WTC11 (cell line): Measurements from ENCODE around the gene GALNT2. TPM values are rescaled to one million over a fixed set of nuclear protein-coding genes. Genes with fewer than 3 reads are reported as not detected.
A peak's percentile ranks its signal among the peaks of the same experiment; 100 is the strongest.

Experiments
- ATAC-seq: fragments of 200-7000 bp; cut with Tn5 transposase; 2 replicates; pipeline ENCODE4 v1.10.0; 2021; ENCODE audit warnings: mild to moderate bottlenecking, moderate library complexity
- CTCF ChIA-PET: fragments of 300-600 bp; sonication (Branson Sonifier 250); formaldehyde crosslinking; loops from one replicate; lab custom pipeline; 2021; ENCODE audit warnings: antibody characterized with exemption; lab: Charles Lee
- POLR2A ChIA-PET: fragments of 350-600 bp; sonication (Branson Sonifier 250); formaldehyde crosslinking; loops from one replicate; lab custom pipeline; 2021; ENCODE audit warnings: antibody characterized with exemption; lab: Charles Lee
- DNase-seq: peaks from one replicate; pipeline ENCODE4 v3.0.0; 2021; ENCODE audit warnings: low spot score
- H3K27ac Mint-ChIP-seq: 2 replicates; pipeline ENCODE4 v1.8.0; 2021; ENCODE audit warnings: mixed read lengths
- H3K27me3 Mint-ChIP-seq: 2 replicates; pipeline ENCODE4 v1.8.0; 2021; ENCODE audit warnings: low read depth, mild to moderate bottlenecking, moderate library complexity, mixed read lengths
- H3K36me3 Mint-ChIP-seq: 2 replicates; pipeline ENCODE4 v1.8.0; 2021; ENCODE audit warnings: mixed read lengths
- H3K4me1 Mint-ChIP-seq: 2 replicates; pipeline ENCODE4 v1.8.0; 2022; ENCODE audit warnings: mixed read lengths
- H3K4me3 Mint-ChIP-seq: 2 replicates; pipeline ENCODE4 v1.8.0; 2021; ENCODE audit warnings: mild to moderate bottlenecking, moderate library complexity, mixed read lengths
- H3K9me3 Mint-ChIP-seq: 2 replicates; pipeline ENCODE4 v1.8.0; 2021; ENCODE audit warnings: mixed read lengths
- ARID4B ChIP-seq: sonication (generic); formaldehyde crosslinking; IDR thresholded peaks from 2 replicates; pipeline ENCODE4 v1.8.0; 2023; ENCODE audit warnings: missing genetic modification reagents, mild to moderate bottlenecking, borderline replicate concordance
- CREM ChIP-seq: sonication (generic); formaldehyde crosslinking; IDR thresholded peaks from 2 replicates; pipeline ENCODE4 v1.8.1; 2022; ENCODE audit warnings: mild to moderate bottlenecking, missing genetic modification reagents, moderate library complexity
- ELF4 ChIP-seq: sonication (generic); formaldehyde crosslinking; IDR thresholded peaks from 2 replicates; pipeline ENCODE4 v1.8.1; 2022; ENCODE audit warnings: low read depth, mild to moderate bottlenecking, moderate library complexity, missing genetic modification reagents
- GTF2I ChIP-seq: fragments of 250-450 bp; sonication (Bioruptor Pico); conservative IDR thresholded peaks from 2 replicates; pipeline ENCODE4 v1.4.0; 2021; ENCODE audit warnings: mild to moderate bottlenecking
- HMGXB4 ChIP-seq: sonication (generic); formaldehyde crosslinking; IDR thresholded peaks from 2 replicates; pipeline ENCODE4 v1.8.1; 2023; ENCODE audit warnings: mild to moderate bottlenecking, moderate library complexity, missing genetic modification reagents
- IRF1 ChIP-seq: sonication (generic); formaldehyde crosslinking; IDR thresholded peaks from 2 replicates; pipeline ENCODE4 v1.8.0; 2023; ENCODE audit warnings: missing genetic modification reagents
- IRF2 ChIP-seq: sonication (generic); formaldehyde crosslinking; IDR thresholded peaks from 2 replicates; pipeline ENCODE4 v1.8.0; 2022; ENCODE audit warnings: low read depth, missing genetic modification reagents, borderline replicate concordance
- KAT7 ChIP-seq: sonication (generic); formaldehyde crosslinking; IDR thresholded peaks from 2 replicates; pipeline ENCODE4 v1.8.1; 2023; ENCODE audit warnings: missing genetic modification reagents, mild to moderate bottlenecking, borderline replicate concordance
- MYBL2 ChIP-seq: sonication (generic); formaldehyde crosslinking; IDR thresholded peaks from 2 replicates; pipeline ENCODE4 v1.8.1; 2023; ENCODE audit warnings: mild to moderate bottlenecking, moderate library complexity, missing genetic modification reagents
- NFATC4 ChIP-seq: fragments of 250-450 bp; sonication (Bioruptor Pico); IDR thresholded peaks from 2 replicates; pipeline ENCODE4 v1.9.0; 2021; ENCODE audit warnings: mild to moderate bottlenecking
- TCF7 ChIP-seq: sonication (generic); formaldehyde crosslinking; IDR thresholded peaks from 2 replicates; pipeline ENCODE4 v1.8.0; 2022; ENCODE audit warnings: mild to moderate bottlenecking, low read depth, missing genetic modification reagents, moderate library complexity
- TP53 ChIP-seq: sonication (generic); formaldehyde crosslinking; IDR thresholded peaks from 2 replicates; pipeline ENCODE4 v1.8.1; 2023; ENCODE audit warnings: mild to moderate bottlenecking, missing genetic modification reagents
- ZBTB21 ChIP-seq: sonication (generic); formaldehyde crosslinking; IDR thresholded peaks from 2 replicates; pipeline ENCODE4 v1.8.1; 2023; ENCODE audit warnings: mild to moderate bottlenecking, missing genetic modification reagents, borderline replicate concordance
- total RNA-seq: library from RNA; stranded (reverse); gene quantifications from 3 replicates; pipeline ENCODE4 v1.2.3, GENCODE V29; 2021
- TF ChIP-seq, protein P1 (sequence below): sonication (generic); formaldehyde crosslinking; IDR thresholded peaks from 2 replicates; pipeline ENCODE4 v1.8.0; 2022; ENCODE audit warnings: mild to moderate bottlenecking, missing genetic modification reagents
- TF ChIP-seq, protein P2 (sequence below): sonication (generic); formaldehyde crosslinking; IDR thresholded peaks from 2 replicates; pipeline ENCODE4 v1.8.1; 2022; ENCODE audit warnings: mild to moderate bottlenecking, moderate library complexity, missing genetic modification reagents
- TF ChIP-seq, protein P3 (sequence below): fragments of 200-600 bp; IDR thresholded peaks from 2 replicates; pipeline ENCODE4 v1.8.0; 2022; ENCODE audit warnings: antibody characterized with exemption
- TF ChIP-seq, protein P4 (sequence below): sonication (generic); formaldehyde crosslinking; conservative IDR thresholded peaks from 2 replicates; pipeline ENCODE4 v1.8.1; 2023; ENCODE audit warnings: mild to moderate bottlenecking, low read depth, missing genetic modification reagents, moderate library complexity

Gene GALNT2
- total RNA-seq, 1 experiment from 2014 or later = 74.8 TPM

GRCh38 chr1:230123280-230124185 lies 56.5 kb downstream of the GALNT2 start (continued):
- TF ChIP-seq, protein P1, sequence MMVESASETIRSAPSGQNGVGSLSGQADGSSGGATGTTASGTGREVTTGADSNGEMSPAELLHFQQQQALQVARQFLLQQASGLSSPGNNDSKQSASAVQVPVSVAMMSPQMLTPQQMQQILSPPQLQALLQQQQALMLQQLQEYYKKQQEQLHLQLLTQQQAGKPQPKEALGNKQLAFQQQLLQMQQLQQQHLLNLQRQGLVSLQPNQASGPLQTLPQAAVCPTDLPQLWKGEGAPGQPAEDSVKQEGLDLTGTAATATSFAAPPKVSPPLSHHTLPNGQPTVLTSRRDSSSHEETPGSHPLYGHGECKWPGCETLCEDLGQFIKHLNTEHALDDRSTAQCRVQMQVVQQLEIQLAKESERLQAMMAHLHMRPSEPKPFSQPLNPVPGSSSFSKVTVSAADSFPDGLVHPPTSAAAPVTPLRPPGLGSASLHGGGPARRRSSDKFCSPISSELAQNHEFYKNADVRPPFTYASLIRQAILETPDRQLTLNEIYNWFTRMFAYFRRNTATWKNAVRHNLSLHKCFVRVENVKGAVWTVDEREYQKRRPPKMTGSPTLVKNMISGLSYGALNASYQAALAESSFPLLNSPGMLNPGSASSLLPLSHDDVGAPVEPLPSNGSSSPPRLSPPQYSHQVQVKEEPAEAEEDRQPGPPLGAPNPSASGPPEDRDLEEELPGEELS (CRISPR knock-in tag) = no peak

DNA sequence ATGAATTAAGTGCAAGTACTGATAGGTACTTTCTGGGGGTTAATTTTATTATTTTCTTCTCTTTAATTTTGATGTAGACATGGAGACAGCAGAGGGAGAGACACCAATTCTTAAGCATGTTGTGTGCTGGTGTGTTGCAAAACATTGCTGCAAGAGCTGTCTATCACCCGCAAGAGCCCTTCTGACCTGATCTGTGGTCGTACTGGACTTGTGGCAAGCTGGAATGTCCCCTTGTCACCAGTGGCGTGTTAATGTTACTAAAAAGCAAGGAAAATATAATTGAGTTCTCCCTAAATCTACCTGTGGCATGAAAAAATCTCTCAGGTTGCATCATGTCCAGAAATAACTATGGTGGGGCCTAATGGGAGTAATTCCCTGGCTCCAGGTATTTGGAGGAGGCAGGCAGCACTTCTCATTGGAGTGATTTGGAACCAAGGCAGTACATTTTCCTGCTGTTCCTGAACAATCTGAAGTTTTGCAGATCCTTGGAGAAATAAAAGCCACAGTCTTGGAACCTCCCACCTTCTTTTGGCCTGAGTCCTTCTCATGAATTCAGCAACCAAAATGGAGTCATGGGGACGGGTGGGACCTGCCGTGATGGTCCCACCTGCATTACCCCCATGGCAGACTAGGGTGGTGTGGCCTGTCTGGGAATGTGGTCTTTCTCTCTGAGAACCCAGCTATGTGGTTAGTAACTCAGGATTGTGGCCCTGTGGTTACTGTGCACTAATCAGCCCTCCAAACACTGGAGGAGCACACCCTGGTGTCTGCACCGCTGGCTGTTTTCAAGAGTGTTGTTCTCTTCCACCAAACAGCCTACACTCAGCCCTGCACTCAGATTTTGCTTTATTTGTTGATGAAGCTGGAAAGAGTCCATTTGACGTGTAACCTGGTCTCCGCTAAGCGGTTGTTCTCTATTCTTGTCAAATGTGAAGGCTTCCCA lies 57.4 kb downstream of the GALNT2 start:
- ChIA-PET POLR2A (no interaction called here), CTCF (interaction anchor here (0.7 kb wide), 1 partner anchor 13 kb away, joined by 3 read pairs; no protein-coding TSS in a partner anchor)
- no peak for ATAC-seq
- DNase-seq = no peak
- H3K27me3 Mint-ChIP-seq = no peaks in the 10 kb centered on the region
- H3K36me3 Mint-ChIP-seq = no peaks in the 10 kb centered on the region
- peaks cover 61% of the 10 kb centered on the region for H3K4me1 Mint-ChIP-seq
- TF ChIP-seq GTF2I (no peak), IRF1 (no peak), IRF2 (CRISPR knock-in tag) (no peak), ARID4B (no peak), ELF4 (CRISPR knock-in tag) (no peak), HMGXB4 (CRISPR knock-in tag) (no peak), TCF7 (CRISPR knock-in tag) (no peak), TP53 (CRISPR knock-in tag) (no peak), NFATC4 (CRISPR knock-in tag) (no peak), MYBL2 (no peak), KAT7 (CRISPR knock-in tag) (no peak), CREM (CRISPR knock-in tag) (no peak), ZBTB21 (CRISPR knock-in tag) (no peak)
- TF ChIP-seq, protein P2, sequence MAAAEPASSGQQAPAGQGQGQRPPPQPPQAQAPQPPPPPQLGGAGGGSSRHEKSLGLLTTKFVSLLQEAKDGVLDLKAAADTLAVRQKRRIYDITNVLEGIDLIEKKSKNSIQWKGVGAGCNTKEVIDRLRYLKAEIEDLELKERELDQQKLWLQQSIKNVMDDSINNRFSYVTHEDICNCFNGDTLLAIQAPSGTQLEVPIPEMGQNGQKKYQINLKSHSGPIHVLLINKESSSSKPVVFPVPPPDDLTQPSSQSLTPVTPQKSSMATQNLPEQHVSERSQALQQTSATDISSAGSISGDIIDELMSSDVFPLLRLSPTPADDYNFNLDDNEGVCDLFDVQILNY (CRISPR knock-in tag) = no peak
- TF ChIP-seq, protein P3, sequence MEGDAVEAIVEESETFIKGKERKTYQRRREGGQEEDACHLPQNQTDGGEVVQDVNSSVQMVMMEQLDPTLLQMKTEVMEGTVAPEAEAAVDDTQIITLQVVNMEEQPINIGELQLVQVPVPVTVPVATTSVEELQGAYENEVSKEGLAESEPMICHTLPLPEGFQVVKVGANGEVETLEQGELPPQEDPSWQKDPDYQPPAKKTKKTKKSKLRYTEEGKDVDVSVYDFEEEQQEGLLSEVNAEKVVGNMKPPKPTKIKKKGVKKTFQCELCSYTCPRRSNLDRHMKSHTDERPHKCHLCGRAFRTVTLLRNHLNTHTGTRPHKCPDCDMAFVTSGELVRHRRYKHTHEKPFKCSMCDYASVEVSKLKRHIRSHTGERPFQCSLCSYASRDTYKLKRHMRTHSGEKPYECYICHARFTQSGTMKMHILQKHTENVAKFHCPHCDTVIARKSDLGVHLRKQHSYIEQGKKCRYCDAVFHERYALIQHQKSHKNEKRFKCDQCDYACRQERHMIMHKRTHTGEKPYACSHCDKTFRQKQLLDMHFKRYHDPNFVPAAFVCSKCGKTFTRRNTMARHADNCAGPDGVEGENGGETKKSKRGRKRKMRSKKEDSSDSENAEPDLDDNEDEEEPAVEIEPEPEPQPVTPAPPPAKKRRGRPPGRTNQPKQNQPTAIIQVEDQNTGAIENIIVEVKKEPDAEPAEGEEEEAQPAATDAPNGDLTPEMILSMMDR = no peak
- TF ChIP-seq, protein P4, sequence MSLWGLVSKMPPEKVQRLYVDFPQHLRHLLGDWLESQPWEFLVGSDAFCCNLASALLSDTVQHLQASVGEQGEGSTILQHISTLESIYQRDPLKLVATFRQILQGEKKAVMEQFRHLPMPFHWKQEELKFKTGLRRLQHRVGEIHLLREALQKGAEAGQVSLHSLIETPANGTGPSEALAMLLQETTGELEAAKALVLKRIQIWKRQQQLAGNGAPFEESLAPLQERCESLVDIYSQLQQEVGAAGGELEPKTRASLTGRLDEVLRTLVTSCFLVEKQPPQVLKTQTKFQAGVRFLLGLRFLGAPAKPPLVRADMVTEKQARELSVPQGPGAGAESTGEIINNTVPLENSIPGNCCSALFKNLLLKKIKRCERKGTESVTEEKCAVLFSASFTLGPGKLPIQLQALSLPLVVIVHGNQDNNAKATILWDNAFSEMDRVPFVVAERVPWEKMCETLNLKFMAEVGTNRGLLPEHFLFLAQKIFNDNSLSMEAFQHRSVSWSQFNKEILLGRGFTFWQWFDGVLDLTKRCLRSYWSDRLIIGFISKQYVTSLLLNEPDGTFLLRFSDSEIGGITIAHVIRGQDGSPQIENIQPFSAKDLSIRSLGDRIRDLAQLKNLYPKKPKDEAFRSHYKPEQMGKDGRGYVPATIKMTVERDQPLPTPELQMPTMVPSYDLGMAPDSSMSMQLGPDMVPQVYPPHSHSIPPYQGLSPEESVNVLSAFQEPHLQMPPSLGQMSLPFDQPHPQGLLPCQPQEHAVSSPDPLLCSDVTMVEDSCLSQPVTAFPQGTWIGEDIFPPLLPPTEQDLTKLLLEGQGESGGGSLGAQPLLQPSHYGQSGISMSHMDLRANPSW = no peak
- no peaks in the 10 kb centered on the region for H3K9me3 Mint-ChIP-seq
- 0 out of 2 replicates have a peak overlapping the region, but pooled peaks have one; percentile 42 for H3K27ac Mint-ChIP-seq
- no peak overlapping the region for H3K4me3 Mint-ChIP-seq
